HepG2 (cell line): Measurements from ENCODE around the gene DNPH1. TPM values are rescaled to one million over a fixed set of nuclear protein-coding genes. Genes with fewer than 3 reads are reported as not detected.

Experiments used
- ADNP ChIP-seq: sonication (generic); formaldehyde crosslinking; IDR thresholded peaks from 2 replicates; pipeline ENCODE4 v1.4.0; 2020; ENCODE audit warnings: missing genetic modification reagents
- ATAD3A ChIP-seq: sonication (generic); formaldehyde crosslinking; IDR thresholded peaks from 2 replicates; pipeline ENCODE4 v1.4.0; 2020; ENCODE audit warnings: missing genetic modification reagents
- HNF1A ChIP-seq, 2 experiments: sonication (generic) in 1 of 2; formaldehyde crosslinking in 1 of 2; IDR thresholded peaks; 2 replicates each; pipeline versions ENCODE4 v1.4.0 to v1.6.1; 2016 to 2020; ENCODE audit warnings: borderline replicate concordance in 1 of 2, low read depth in 1 of 2, mild to moderate bottlenecking in 1 of 2, missing genetic modification reagents in 1 of 2
- KLF6 ChIP-seq: IDR thresholded peaks from 2 replicates; pipeline ENCODE4 v1.8.0; 2016; ENCODE audit warnings: missing biosample characterization, missing genetic modification reagents
- MTERF4 ChIP-seq: sonication (generic); formaldehyde crosslinking; IDR thresholded peaks from 2 replicates; pipeline ENCODE4 v1.8.0; 2023; ENCODE audit warnings: mild to moderate bottlenecking, missing genetic modification reagents
- REXO4 ChIP-seq: sonication (generic); formaldehyde crosslinking; IDR thresholded peaks from 2 replicates; pipeline ENCODE4 v1.8.0; 2022; ENCODE audit warnings: missing genetic modification reagents, mild to moderate bottlenecking, borderline replicate concordance
- SSRP1 ChIP-seq: IDR thresholded peaks from 2 replicates; pipeline ENCODE4 v1.6.1; 2016; ENCODE audit warnings: control low read depth
- TAF15 ChIP-seq: fragments of 200-400 bp; formaldehyde crosslinking; IDR thresholded peaks from one replicate; pipeline ENCODE4 v1.6.1; 2018; ENCODE audit warnings: mild to moderate bottlenecking, low read depth, low read length; ENCODE audit not compliant: poor library complexity, severe bottlenecking
- ZBTB4 ChIP-seq: sonication (generic); formaldehyde crosslinking; IDR thresholded peaks from 2 replicates; pipeline ENCODE4 v1.4.0; 2020; ENCODE audit warnings: missing genetic modification reagents, mild to moderate bottlenecking, borderline replicate concordance
- ZFP91 ChIP-seq: sonication (generic); formaldehyde crosslinking; IDR thresholded peaks from 2 replicates; pipeline ENCODE4 v1.9.0; 2022; ENCODE audit warnings: missing genetic modification reagents, mild to moderate bottlenecking, borderline replicate concordance
- ZNF282 ChIP-seq: fragments of 450-650 bp; IDR thresholded peaks from 2 replicates; pipeline ENCODE4 v1.6.1; 2018; ENCODE audit not compliant: partially characterized antibody
- ZNF558 ChIP-seq: sonication (generic); formaldehyde crosslinking; IDR thresholded peaks from 2 replicates; pipeline ENCODE4 v1.9.0; 2022; ENCODE audit warnings: mild to moderate bottlenecking, missing genetic modification reagents, borderline replicate concordance
- ZNF616 ChIP-seq: sonication (generic); formaldehyde crosslinking; IDR thresholded peaks from 2 replicates; pipeline ENCODE4 v1.5.0; 2020; ENCODE audit warnings: low read depth, mild to moderate bottlenecking, missing genetic modification reagents
- ZNF639 ChIP-seq: conservative IDR thresholded peaks from 2 replicates; pipeline ENCODE4 v1.6.1; 2018; ENCODE audit warnings: missing genetic modification reagents
- ZNF780A ChIP-seq: sonication (generic); formaldehyde crosslinking; IDR thresholded peaks from 2 replicates; pipeline ENCODE4 v1.8.0; 2022; ENCODE audit warnings: mild to moderate bottlenecking, missing genetic modification reagents, moderate library complexity
- ZSCAN31 ChIP-seq: sonication (generic); formaldehyde crosslinking; IDR thresholded peaks from 2 replicates; pipeline ENCODE4 v1.5.0; 2020; ENCODE audit warnings: low read depth, mild to moderate bottlenecking, missing genetic modification reagents
- polyA plus RNA-seq, 8 experiments: library from polyadenylated mRNA; depleted of rRNA in 3 of 8; stranded (reverse) in 7 of 8; unstranded in 1 of 8; fragments of >200 nt; fragmentation: Illumina TruSeq in 4 of 8; extraction: Trizol in 4 of 8; gene quantifications; 2 replicates each; pipeline versions ENCODE4 v1.2.1 to v1.2.3, GENCODE V29; 2011 to 2016; ENCODE audit warnings: low read depth in 4 of 8, missing spikeins in 1 of 8, mixed read lengths in 1 of 8; ENCODE audit not compliant: insufficient read depth in 1 of 8
- total RNA-seq, 5 experiments: library from RNA; depleted of rRNA; stranded (reverse); fragments of >200 nt; fragmentation: Illumina TruSeq; extraction: Trizol; gene quantifications; 2 replicates each; pipeline ENCODE4 v1.2.3, GENCODE V29; 2016; ENCODE audit warnings: low read depth in 1 of 5

DNPH1 gene
- total and polyA plus RNA-seq, 2 of the 13 experiments (the other 11 are each of a cell fraction or from before 2014, with no cell fraction given): 56.5 to 75.1 TPM

- peak; percentile 100 for TF ChIP-seq ZBTB4 (CRISPR knock-in tag)
- TF ChIP-seq ZNF639 (CRISPR knock-in tag): peak; percentile 95
- no peak for TF ChIP-seq ATAD3A (CRISPR knock-in tag)
- peak; percentile 94 for TF ChIP-seq ZNF616
- TF ChIP-seq ZNF558 (CRISPR knock-in tag): peak; percentile 91; the same call in 1 of the 2 replicates
- TF ChIP-seq KLF6: peak; percentile 98
- TF ChIP-seq REXO4 (CRISPR knock-in tag): no peak
- peak; percentile 97 for TF ChIP-seq ZFP91 (CRISPR knock-in tag)
- peak; percentile 93 for TF ChIP-seq SSRP1 (CRISPR knock-in tag)
- peak; percentile 81; the same call in 1 of the 2 replicates for TF ChIP-seq MTERF4 (CRISPR knock-in tag)
- TF ChIP-seq TAF15: no peak
- peak; percentile 89 for TF ChIP-seq HNF1A (IDR thresholded peaks at IDR 0.05; ENCODE audit: low read depth)
- peak; percentile 98 for TF ChIP-seq HNF1A (CRISPR knock-in tag; IDR thresholded peaks at IDR 0.05; ENCODE audit: borderline replicate concordance)
- no peak for TF ChIP-seq ADNP (CRISPR knock-in tag)
- peak; percentile 100 for TF ChIP-seq ZSCAN31
- TF ChIP-seq ZNF282: no peak
- TF ChIP-seq ZNF780A (CRISPR knock-in tag): peak; percentile 99
Measured at GRCh38 chr6:43267619-43268354, 38.5 kb upstream of the DNPH1 start (continued).
